ENCODE data around the gene MT1M.

Gene MT1M

DNA sequence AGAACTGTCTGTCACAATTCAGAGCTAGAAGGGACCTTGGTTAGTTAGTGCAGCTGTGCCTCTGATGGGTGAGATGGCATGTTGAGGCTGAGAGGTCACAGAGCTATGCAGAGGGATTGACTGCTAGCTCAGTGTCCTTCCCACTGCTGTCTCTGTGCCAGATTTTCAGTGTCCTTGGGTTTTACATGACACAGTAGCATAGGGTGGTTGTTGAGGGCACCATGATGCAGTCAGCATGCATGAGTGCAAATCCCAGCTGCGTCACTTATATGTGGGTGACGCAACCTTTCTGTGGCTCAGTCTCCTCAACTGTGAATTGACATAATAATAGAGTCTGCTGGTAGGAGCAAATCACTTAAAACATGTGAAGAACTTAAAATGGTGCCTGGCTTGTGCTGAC is 8.7 kb downstream of the MT1M start:
- Histone ChIP-seq H3K4me1 (ENCODE audit: control insufficient read depth, insufficient read depth, low read length) (no peaks in the 10 kb centered on the region), H3K27ac (ENCODE audit: extremely low read depth, low read depth, low read length) (no peak overlapping the region), H3K9me3 (ENCODE audit: control insufficient read depth, insufficient read depth, low read depth, low read length) (no peaks in the 10 kb centered on the region), H3K4me3 (ENCODE audit: low read depth, low read length) (no peak overlapping the region), H3K36me3 (ENCODE audit: control insufficient read depth in 2 of 2, insufficient read depth in 1 of 2, low read length in 2 of 2) (no peaks in the 10 kb centered on the region)
- ChIA-PET CTCF (interaction anchor here (0.6 to 1.1 kb wide), 2 partner anchors 61 to 285 kb away, joined by 3 to 4 read pairs; no protein-coding TSS in a partner anchor), POLR2A (no interaction called here)
- TF ChIP-seq ZNF394 (tag by site-specific recombination; IDR thresholded peaks at IDR 0.05; ENCODE audit: borderline replicate concordance) = no peak
- no peak for TF ChIP-seq ZNF112 (tag by site-specific recombination; IDR thresholded peaks at IDR 0.05)
- TF ChIP-seq ZNF140 (tag by site-specific recombination; IDR thresholded peaks at IDR 0.05) = no peak
- no peak for TF ChIP-seq ZNF16 (tag by site-specific recombination; IDR thresholded peaks at IDR 0.05; ENCODE audit: low read depth)
- TF ChIP-seq OVOL3 (tag by site-specific recombination; IDR thresholded peaks at IDR 0.05) = no peak
- no peak for TF ChIP-seq ZNF174 (tag by site-specific recombination; IDR thresholded peaks at IDR 0.05)
- no peak for TF ChIP-seq SP2 (tag by site-specific recombination; IDR thresholded peaks at IDR 0.05)
- TF ChIP-seq GLI4 (tag by site-specific recombination; IDR thresholded peaks at IDR 0.05) = no peak
- TF ChIP-seq ZNF629 (tag by site-specific recombination; IDR thresholded peaks at IDR 0.05) = no peak
- TF ChIP-seq, protein P1, sequence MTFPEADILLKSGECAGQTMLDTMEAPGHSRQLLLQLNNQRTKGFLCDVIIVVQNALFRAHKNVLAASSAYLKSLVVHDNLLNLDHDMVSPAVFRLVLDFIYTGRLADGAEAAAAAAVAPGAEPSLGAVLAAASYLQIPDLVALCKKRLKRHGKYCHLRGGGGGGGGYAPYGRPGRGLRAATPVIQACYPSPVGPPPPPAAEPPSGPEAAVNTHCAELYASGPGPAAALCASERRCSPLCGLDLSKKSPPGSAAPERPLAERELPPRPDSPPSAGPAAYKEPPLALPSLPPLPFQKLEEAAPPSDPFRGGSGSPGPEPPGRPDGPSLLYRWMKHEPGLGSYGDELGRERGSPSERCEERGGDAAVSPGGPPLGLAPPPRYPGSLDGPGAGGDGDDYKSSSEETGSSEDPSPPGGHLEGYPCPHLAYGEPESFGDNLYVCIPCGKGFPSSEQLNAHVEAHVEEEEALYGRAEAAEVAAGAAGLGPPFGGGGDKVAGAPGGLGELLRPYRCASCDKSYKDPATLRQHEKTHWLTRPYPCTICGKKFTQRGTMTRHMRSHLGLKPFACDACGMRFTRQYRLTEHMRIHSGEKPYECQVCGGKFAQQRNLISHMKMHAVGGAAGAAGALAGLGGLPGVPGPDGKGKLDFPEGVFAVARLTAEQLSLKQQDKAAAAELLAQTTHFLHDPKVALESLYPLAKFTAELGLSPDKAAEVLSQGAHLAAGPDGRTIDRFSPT (tag by site-specific recombination; IDR thresholded peaks at IDR 0.05) = no peak
- TF ChIP-seq ZNF792 (tag by site-specific recombination; IDR thresholded peaks at IDR 0.05) = no peak
- no peak for TF ChIP-seq ZNF169 (tag by site-specific recombination; IDR thresholded peaks at IDR 0.05)
- TF ChIP-seq ZFP69B (tag by site-specific recombination; IDR thresholded peaks at IDR 0.05) = no peak

DNA sequence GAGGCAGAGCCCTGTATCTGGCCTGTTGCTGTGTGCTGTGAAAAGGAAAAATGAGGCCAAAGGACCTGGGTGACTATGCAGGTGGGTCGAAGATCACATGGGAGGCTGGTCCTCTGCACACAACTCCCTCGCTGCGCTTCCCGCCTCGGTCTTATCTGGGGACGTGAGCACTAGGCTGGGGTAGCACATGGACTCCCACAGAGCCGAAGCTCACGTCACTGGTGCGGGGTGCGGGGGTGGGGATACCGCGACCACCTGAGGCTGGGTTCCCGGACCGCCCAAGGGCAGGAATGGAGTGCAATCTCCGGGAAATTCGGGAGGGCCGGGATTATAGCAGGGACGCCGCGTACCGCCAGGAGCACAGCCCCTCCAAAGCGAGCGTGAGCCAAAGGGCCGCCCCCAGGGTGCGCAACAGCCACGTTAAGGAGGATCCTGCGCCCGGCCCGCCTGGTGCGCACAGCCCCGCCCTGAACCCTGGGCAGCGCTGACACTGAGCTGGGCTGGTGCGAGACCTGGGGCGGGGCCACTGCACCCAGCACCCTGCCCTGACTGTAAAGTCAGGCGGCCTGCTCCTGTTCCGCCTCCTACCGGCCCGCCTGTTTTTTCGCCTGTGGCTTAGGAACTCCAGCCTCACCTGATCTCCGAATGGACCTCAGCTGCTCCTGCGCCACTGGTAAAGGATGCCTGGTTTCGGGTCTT is 10.8 kb downstream of the MT1M start:
- H3K36me3 ChIP-seq (ENCODE audit: control insufficient read depth in 2 of 2, insufficient read depth in 1 of 2, low read length in 2 of 2) = no peaks in the 10 kb centered on the region
- CTCF ChIA-PET = interaction anchor here (0.7 kb wide), 1 partner anchor 96 kb away, joined by 5 read pairs; no protein-coding TSS in a partner anchor
- TF ChIP-seq KLF1 (tag by site-specific recombination; IDR thresholded peaks at IDR 0.05) = no peak
- no peak for TF ChIP-seq KLF8 (tag by site-specific recombination; IDR thresholded peaks at IDR 0.05)
- TF ChIP-seq, protein P2, sequence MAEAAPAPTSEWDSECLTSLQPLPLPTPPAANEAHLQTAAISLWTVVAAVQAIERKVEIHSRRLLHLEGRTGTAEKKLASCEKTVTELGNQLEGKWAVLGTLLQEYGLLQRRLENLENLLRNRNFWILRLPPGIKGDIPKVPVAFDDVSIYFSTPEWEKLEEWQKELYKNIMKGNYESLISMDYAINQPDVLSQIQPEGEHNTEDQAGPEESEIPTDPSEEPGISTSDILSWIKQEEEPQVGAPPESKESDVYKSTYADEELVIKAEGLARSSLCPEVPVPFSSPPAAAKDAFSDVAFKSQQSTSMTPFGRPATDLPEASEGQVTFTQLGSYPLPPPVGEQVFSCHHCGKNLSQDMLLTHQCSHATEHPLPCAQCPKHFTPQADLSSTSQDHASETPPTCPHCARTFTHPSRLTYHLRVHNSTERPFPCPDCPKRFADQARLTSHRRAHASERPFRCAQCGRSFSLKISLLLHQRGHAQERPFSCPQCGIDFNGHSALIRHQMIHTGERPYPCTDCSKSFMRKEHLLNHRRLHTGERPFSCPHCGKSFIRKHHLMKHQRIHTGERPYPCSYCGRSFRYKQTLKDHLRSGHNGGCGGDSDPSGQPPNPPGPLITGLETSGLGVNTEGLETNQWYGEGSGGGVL (tag by site-specific recombination; IDR thresholded peaks at IDR 0.05) = no peak
- TF ChIP-seq ZNF2 (tag by site-specific recombination; IDR thresholded peaks at IDR 0.05) = no peak
- TF ChIP-seq, protein P3, sequence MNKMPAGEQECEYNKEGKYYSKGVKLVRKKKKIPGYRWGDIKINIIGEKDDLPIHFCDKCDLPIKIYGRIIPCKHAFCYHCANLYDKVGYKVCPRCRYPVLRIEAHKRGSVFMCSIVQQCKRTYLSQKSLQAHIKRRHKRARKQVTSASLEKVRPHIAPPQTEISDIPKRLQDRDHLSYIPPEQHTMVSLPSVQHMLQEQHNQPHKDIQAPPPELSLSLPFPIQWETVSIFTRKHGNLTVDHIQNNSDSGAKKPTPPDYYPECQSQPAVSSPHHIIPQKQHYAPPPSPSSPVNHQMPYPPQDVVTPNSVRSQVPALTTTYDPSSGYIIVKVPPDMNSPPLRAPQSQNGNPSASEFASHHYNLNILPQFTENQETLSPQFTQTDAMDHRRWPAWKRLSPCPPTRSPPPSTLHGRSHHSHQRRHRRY (tag by site-specific recombination; IDR thresholded peaks at IDR 0.05) = no peak
- TF ChIP-seq PATZ1 (tag by site-specific recombination; IDR thresholded peaks at IDR 0.05) = no peak
- TF ChIP-seq, protein P4, sequence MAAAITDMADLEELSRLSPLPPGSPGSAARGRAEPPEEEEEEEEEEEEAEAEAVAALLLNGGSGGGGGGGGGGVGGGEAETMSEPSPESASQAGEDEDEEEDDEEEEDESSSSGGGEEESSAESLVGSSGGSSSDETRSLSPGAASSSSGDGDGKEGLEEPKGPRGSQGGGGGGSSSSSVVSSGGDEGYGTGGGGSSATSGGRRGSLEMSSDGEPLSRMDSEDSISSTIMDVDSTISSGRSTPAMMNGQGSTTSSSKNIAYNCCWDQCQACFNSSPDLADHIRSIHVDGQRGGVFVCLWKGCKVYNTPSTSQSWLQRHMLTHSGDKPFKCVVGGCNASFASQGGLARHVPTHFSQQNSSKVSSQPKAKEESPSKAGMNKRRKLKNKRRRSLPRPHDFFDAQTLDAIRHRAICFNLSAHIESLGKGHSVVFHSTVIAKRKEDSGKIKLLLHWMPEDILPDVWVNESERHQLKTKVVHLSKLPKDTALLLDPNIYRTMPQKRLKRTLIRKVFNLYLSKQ (tag by site-specific recombination; IDR thresholded peaks at IDR 0.05; ENCODE audit: borderline replicate concordance) = no peak
- TF ChIP-seq ZNF521 (tag by site-specific recombination; IDR thresholded peaks at IDR 0.05) = no peak
- TF ChIP-seq ZBTB26 (tag by site-specific recombination; optimal IDR thresholded peaks at IDR 0.05) = no peak
- TF ChIP-seq KLF16 (tag by site-specific recombination; IDR thresholded peaks at IDR 0.05) = no peak
- POLR2A ChIA-PET = interaction anchor here (0.5 to 0.7 kb wide), 2 partner anchors 13 to 317 kb away, joined by 3 to 4 read pairs; no protein-coding TSS in a partner anchor
- no peak overlapping the region for H3K27ac ChIP-seq (ENCODE audit: extremely low read depth, low read depth, low read length)
- no peaks in the 10 kb centered on the region for H3K9me3 ChIP-seq (ENCODE audit: control insufficient read depth, insufficient read depth, low read depth, low read length)
- H3K4me1 ChIP-seq (ENCODE audit: control insufficient read depth, insufficient read depth, low read length) = no peaks in the 10 kb centered on the region
- H3K4me3 ChIP-seq (ENCODE audit: low read depth, low read length) = no peak overlapping the region
